GM23338 (cell line): ENCODE results near the gene SLC26A6. TPM values are rescaled to one million over a fixed set of nuclear protein-coding genes. Genes with fewer than 3 reads are reported as not detected.

Source experiments
- ATAC-seq: fragments of 200-7000 bp; cut with Tn5 transposase; 3 replicates; pipeline ENCODE4 v1.9.1; 2020
- DNase-seq: peaks from one replicate; pipeline ENCODE4 v3.0.0-alpha.2; 2015; ENCODE audit warnings: low spot score
- H2AFZ ChIP-seq: fragments of 200-600 bp; sonication (generic); 2 replicates; pipeline ENCODE4 v1.8.0; 2016; ENCODE audit warnings: antibody characterized with exemption, mild to moderate bottlenecking, moderate library complexity
- H3F3A ChIP-seq: fragments of 200-600 bp; sonication (generic); replicated peaks from 2 replicates; pipeline ENCODE4 v1.8.0; 2017; ENCODE audit warnings: antibody characterized with exemption, mixed run types, low read depth
- H3K27ac ChIP-seq: fragments of 200-600 bp; sonication (generic); 2 replicates; pipeline ENCODE4 v1.6.1; 2016; ENCODE audit warnings: low read depth
- H3K27me3 ChIP-seq: fragments of 200-600 bp; sonication (generic); 2 replicates; pipeline ENCODE4 v1.8.0; 2016; ENCODE audit warnings: mild to moderate bottlenecking, mixed run types, moderate library complexity; ENCODE audit not compliant: insufficient read depth
- H3K36me3 ChIP-seq: fragments of 200-600 bp; sonication (generic); 2 replicates; pipeline ENCODE4 v1.8.0; 2016; ENCODE audit warnings: mild to moderate bottlenecking; ENCODE audit not compliant: insufficient read depth
- H3K4me1 ChIP-seq: fragments of 200-600 bp; sonication (generic); 2 replicates; pipeline ENCODE4 v1.8.0; 2016; ENCODE audit warnings: mild to moderate bottlenecking, moderate library complexity; ENCODE audit not compliant: insufficient read depth
- H3K4me2 ChIP-seq: fragments of 200-600 bp; sonication (generic); 2 replicates; pipeline ENCODE4 v1.7.1; 2017; ENCODE audit warnings: mixed run types
- H3K4me3 ChIP-seq: fragments of 200-600 bp; sonication (generic); 2 replicates; pipeline ENCODE4 v1.6.1; 2016; ENCODE audit warnings: mixed run types
- H3K79me2 ChIP-seq: fragments of 200-600 bp; sonication (generic); replicated peaks from 2 replicates; pipeline ENCODE4 v1.8.0; 2017; ENCODE audit warnings: mild to moderate bottlenecking; ENCODE audit not compliant: insufficient read depth
- H3K9me2 ChIP-seq: fragments of 200-600 bp; sonication (generic); 2 replicates; pipeline ENCODE4 v1.8.0; 2017; ENCODE audit not compliant: insufficient read depth
- H4K20me1 ChIP-seq: fragments of 200-600 bp; sonication (generic); replicated peaks from 2 replicates; pipeline ENCODE4 v1.8.0; 2017; ENCODE audit warnings: mild to moderate bottlenecking; ENCODE audit not compliant: insufficient read depth
- H3K27ac Mint-ChIP-seq: 2 replicates; pipeline ENCODE4 v1.8.0; 2020; ENCODE audit warnings: inconsistent platforms, mild to moderate bottlenecking, moderate library complexity, mixed read lengths
- H3K27me3 Mint-ChIP-seq: 3 replicates; pipeline ENCODE4 v1.8.0; 2022; ENCODE audit warnings: low read depth, mild to moderate bottlenecking, moderate library complexity, mixed read lengths, inconsistent platforms; ENCODE audit not compliant: insufficient read depth, poor library complexity
- H3K36me3 Mint-ChIP-seq: 3 replicates; pipeline ENCODE4 v1.8.0; 2021; ENCODE audit warnings: low read depth, mild to moderate bottlenecking, inconsistent platforms, moderate library complexity, mixed read lengths
- H3K4me1 Mint-ChIP-seq: 3 replicates; pipeline ENCODE4 v1.8.0; 2020; ENCODE audit warnings: mild to moderate bottlenecking, inconsistent platforms, mixed read lengths
- H3K4me3 Mint-ChIP-seq: 3 replicates; pipeline ENCODE4 v1.8.0; 2021; ENCODE audit warnings: moderate library complexity, mild to moderate bottlenecking, inconsistent platforms, mixed read lengths
- H3K9me3 Mint-ChIP-seq: 3 replicates; pipeline ENCODE4 v1.8.0; 2020; ENCODE audit warnings: moderate library complexity, mild to moderate bottlenecking, inconsistent platforms, mixed read lengths
- CREB1 ChIP-seq: fragments of 250-450 bp; sonication (Bioruptor Pico); IDR thresholded peaks from 2 replicates; pipeline ENCODE4 v1.5.0; 2020; ENCODE audit warnings: low read depth, mild to moderate bottlenecking, moderate library complexity
- CTCF ChIP-seq, 2 experiments: fragments of 200-600 bp in 1 of 2; sonication (generic) in 1 of 2; conservative IDR thresholded peaks; 2 replicates each; pipeline versions ENCODE4 v1.5.1 to v1.6.1; 2016 to 2017; ENCODE audit warnings: antibody characterized with exemption in 2 of 2, low read depth in 2 of 2, mild to moderate bottlenecking in 2 of 2, moderate library complexity in 1 of 2
- ETS1 ChIP-seq: IDR thresholded peaks from 2 replicates; pipeline ENCODE4 v1.6.1; 2016; ENCODE audit warnings: antibody characterized with exemption
- EZH2 ChIP-seq: fragments of 200-600 bp; sonication (generic); IDR thresholded peaks from one replicate; pipeline ENCODE4 v1.8.0; 2017; ENCODE audit warnings: antibody characterized with exemption, mild to moderate bottlenecking, low read depth; ENCODE audit not compliant: unreplicated experiment
- NANOG ChIP-seq: IDR thresholded peaks from 2 replicates; pipeline ENCODE4 v1.6.1; 2016; ENCODE audit warnings: antibody characterized with exemption, borderline replicate concordance
- POLR2AphosphoS5 ChIP-seq: IDR thresholded peaks from 2 replicates; pipeline ENCODE4 v1.6.1; 2016; ENCODE audit warnings: antibody characterized with exemption, low read depth
- REST ChIP-seq: IDR thresholded peaks from one replicate; pipeline ENCODE4 v1.6.1; 2018; ENCODE audit warnings: antibody characterized with exemption; ENCODE audit not compliant: unreplicated experiment
- STAT1 ChIP-seq: IDR thresholded peaks from one replicate; pipeline ENCODE4 v1.6.1; 2016; ENCODE audit warnings: antibody characterized with exemption; ENCODE audit not compliant: unreplicated experiment
- ZNF114 ChIP-seq: fragments of 250-450 bp; sonication (Bioruptor Pico); IDR thresholded peaks from 2 replicates; pipeline ENCODE4 v1.5.0; 2020; ENCODE audit warnings: mild to moderate bottlenecking, moderate library complexity
- ZNF331 ChIP-seq: fragments of 250-450 bp; sonication (Bioruptor Pico); IDR thresholded peaks from 2 replicates; pipeline ENCODE4 v1.5.0; 2020; ENCODE audit warnings: low read depth, mild to moderate bottlenecking, moderate library complexity
- ZNF462 ChIP-seq: fragments of 250-450 bp; sonication (Bioruptor Pico); IDR thresholded peaks from 2 replicates; pipeline ENCODE4 v1.5.0; 2020; ENCODE audit warnings: mild to moderate bottlenecking, moderate library complexity
- polyA plus RNA-seq: library from polyadenylated mRNA; unstranded; fragments of >200 nt; fragmentation: Nextera tagmentation; extraction: Ambion mirVana; gene quantifications from 2 replicates; pipeline ENCODE4 v1.2.1, GENCODE V29; 2016
- total RNA-seq: library from RNA; depleted of rRNA; stranded (reverse); fragments of >200 nt; shearing (Covaris generic); gene quantifications from 2 replicates; pipeline ENCODE4 v1.2.3, GENCODE V29; 2014

The SLC26A6 gene
- total and polyA plus RNA-seq, 2 experiments from 2014 or later = 34.3 to 96.4 TPM

GRCh38 chr3:48661501-48662144 lies 26.4 kb upstream of the SLC26A6 start (continued):
- TF ChIP-seq CREB1 (CRISPR knock-in tag) (peak; percentile 64; the same call in 1 of the 2 replicates), STAT1 (no peak), NANOG (no peak), EZH2 (no peak)

GRCh38 chr3:48660800-48661400 lies 25.6 kb upstream of the SLC26A6 start:
- H3K36me3 Mint-ChIP-seq = peaks cover 37% of the 10 kb centered on the region
- Histone ChIP-seq H3K9me2 (no peaks in the 10 kb centered on the region), H3K4me2 (peak overlapping the region; percentile 95), H3K27ac (no peak overlapping the region), H3K27me3 (no peaks in the 10 kb centered on the region), H3K4me1 (no peaks in the 10 kb centered on the region; the same call in 1 of the 2 replicates), H3K79me2 (no peaks in the 10 kb centered on the region), H3K36me3 (no peaks in the 10 kb centered on the region), H3F3A (peaks cover 43% of the 10 kb centered on the region), H3K4me3 (peak overlapping the region; percentile 73), H4K20me1 (peaks cover 9% of the 10 kb centered on the region), H2AFZ (0 out of 2 replicates have a peak overlapping the region, but pooled peaks have one; percentile 18)
- peak; percentile 19 for DNase-seq
- H3K9me3 Mint-ChIP-seq = peaks cover 4% of the 10 kb centered on the region; the same call in 2 of the 3 replicates
- H3K27ac Mint-ChIP-seq = no peak overlapping the region
- peaks cover 20% of the 10 kb centered on the region for H3K4me1 Mint-ChIP-seq
- peak overlapping the region; percentile 78 for H3K4me3 Mint-ChIP-seq
- H3K27me3 Mint-ChIP-seq = peaks cover 35% of the 10 kb centered on the region
- ATAC-seq = no peak
- TF ChIP-seq ZNF114 (no peak), ETS1 (no peak), CTCF (conservative IDR thresholded peaks at IDR 0.05; ENCODE audit: low read depth in 2 of 2) (no peak), CREB1 (CRISPR knock-in tag) (no peak), ZNF462 (CRISPR knock-in tag) (no peak), STAT1 (no peak), POLR2AphosphoS5 (no peak), ZNF331 (CRISPR knock-in tag) (no peak), REST (no peak)
